ENCODE measurements around the gene HSPD1. TPM values are rescaled to one million over a fixed set of nuclear protein-coding genes. Genes with fewer than 3 reads are reported as not detected.

The HSPD1 gene
- total RNA-seq, 1 donor from 2014 or later, result 252 TPM

GRCh38 chr2:197455428-197455827, 44.2 kb downstream of the HSPD1 start:
- ChIA-PET POLR2A (interaction anchor here (1.3 to 7.5 kb wide), 2 partner anchors 20 to 45 kb away, joined by 4 to 146 read pairs; partner anchors contain the start of genes HSPD1, HSPE1 and SF3B1), CTCF (no interaction called here)
- ATAC-seq (ENCODE audit: low read depth) (no peak), DNase-seq (no peak)
- Mint-ChIP-seq H3K27me3 (no peaks in the 10 kb centered on the region), H3K9me3 (no peaks in the 10 kb centered on the region), H3K27ac (no peak overlapping the region), H3K36me3 (ENCODE audit: low read depth) (peaks cover 30% of the 10 kb centered on the region), H3K4me1 (peaks cover 47% of the 10 kb centered on the region), H3K4me3 (peak overlapping the region; percentile 11)
- TF ChIP-seq, protein P1, sequence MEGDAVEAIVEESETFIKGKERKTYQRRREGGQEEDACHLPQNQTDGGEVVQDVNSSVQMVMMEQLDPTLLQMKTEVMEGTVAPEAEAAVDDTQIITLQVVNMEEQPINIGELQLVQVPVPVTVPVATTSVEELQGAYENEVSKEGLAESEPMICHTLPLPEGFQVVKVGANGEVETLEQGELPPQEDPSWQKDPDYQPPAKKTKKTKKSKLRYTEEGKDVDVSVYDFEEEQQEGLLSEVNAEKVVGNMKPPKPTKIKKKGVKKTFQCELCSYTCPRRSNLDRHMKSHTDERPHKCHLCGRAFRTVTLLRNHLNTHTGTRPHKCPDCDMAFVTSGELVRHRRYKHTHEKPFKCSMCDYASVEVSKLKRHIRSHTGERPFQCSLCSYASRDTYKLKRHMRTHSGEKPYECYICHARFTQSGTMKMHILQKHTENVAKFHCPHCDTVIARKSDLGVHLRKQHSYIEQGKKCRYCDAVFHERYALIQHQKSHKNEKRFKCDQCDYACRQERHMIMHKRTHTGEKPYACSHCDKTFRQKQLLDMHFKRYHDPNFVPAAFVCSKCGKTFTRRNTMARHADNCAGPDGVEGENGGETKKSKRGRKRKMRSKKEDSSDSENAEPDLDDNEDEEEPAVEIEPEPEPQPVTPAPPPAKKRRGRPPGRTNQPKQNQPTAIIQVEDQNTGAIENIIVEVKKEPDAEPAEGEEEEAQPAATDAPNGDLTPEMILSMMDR (IDR thresholded peaks at IDR 0.05), result no peak
- intact Hi-C loops (cut with micrococcal nuclease), result loop anchor here (10.0 kb wide), 1 partner anchor 1801 kb away; the partner anchor contains the start of gene SLC39A10

- Mint-ChIP-seq H3K27ac (no peak overlapping the region), H3K27me3 (no peaks in the 10 kb centered on the region), H3K36me3 (ENCODE audit: low read depth) (peaks cover 26% of the 10 kb centered on the region), H3K9me3 (no peaks in the 10 kb centered on the region), H3K4me1 (peaks cover 47% of the 10 kb centered on the region), H3K4me3 (peak overlapping the region; percentile 91)
- no peak for DNase-seq
- ATAC-seq (ENCODE audit: low read depth), result no peak
- intact Hi-C loops (cut with micrococcal nuclease), result loop anchor here (5.0 to 10.0 kb wide), 2 partner anchors 303 to 1800 kb away; partner anchors contain the start of gene SLC39A10
- ChIA-PET POLR2A (interaction anchor here (7.5 kb wide), 1 partner anchor 20 kb away, joined by 146 read pairs; the partner anchor contains the start of gene SF3B1), CTCF (no interaction called here)
- TF ChIP-seq, protein P1 (IDR thresholded peaks at IDR 0.05), result no peak
Observed at GRCh38 chr2:197454923-197455322, 44.7 kb downstream of the HSPD1 start.

DNA sequence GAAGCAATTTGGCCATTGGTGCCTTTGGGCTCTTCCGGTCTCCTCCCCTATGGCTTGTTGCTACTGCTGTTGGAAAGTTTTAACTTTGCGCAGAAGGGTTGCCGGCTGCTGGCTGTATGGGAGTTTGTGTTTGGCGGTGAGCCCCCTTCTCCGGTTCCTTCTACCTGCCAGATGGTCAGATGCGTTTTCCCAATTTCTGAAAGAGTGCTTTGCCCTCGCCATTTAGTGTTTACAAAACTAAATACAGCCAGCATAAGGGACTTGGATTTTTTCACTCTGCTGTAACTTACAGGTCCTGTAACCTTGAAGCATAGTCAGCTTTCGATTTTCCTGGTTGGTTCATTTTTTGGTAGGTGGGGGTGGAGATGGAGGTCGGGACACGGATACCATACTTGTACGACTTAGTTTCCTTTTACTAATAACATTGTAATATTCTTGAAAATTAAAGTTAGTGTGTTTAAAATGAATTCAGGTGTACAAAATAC, 45.7 kb downstream of the HSPD1 start:
- DNase-seq (no peak), ATAC-seq (ENCODE audit: low read depth) (peak; percentile 29)
- Mint-ChIP-seq H3K4me1 (peaks cover 45% of the 10 kb centered on the region), H3K27me3 (no peaks in the 10 kb centered on the region), H3K9me3 (no peaks in the 10 kb centered on the region), H3K36me3 (ENCODE audit: low read depth) (peaks cover 17% of the 10 kb centered on the region), H3K4me3 (peak overlapping the region; percentile 91), H3K27ac (peak overlapping the region; percentile 94)
- TF ChIP-seq, protein P1 (IDR thresholded peaks at IDR 0.05), result no peak
- intact Hi-C loops (cut with micrococcal nuclease), result loop anchor here (1.0 to 10.0 kb wide), 10 partner anchors 19 to 1799 kb away; partner anchors contain the start of genes CCDC150, GTF3C3, HSPE1 and MARS2
- ChIA-PET CTCF (no interaction called here), POLR2A (interaction anchor here (1.1 to 7.5 kb wide), 7 partner anchors 13 to 655 kb away, joined by 3 to 146 read pairs (median 6); partner anchors contain the start of genes GTF3C3, HSPD1, HSPE1 and MARS2)

DNA sequence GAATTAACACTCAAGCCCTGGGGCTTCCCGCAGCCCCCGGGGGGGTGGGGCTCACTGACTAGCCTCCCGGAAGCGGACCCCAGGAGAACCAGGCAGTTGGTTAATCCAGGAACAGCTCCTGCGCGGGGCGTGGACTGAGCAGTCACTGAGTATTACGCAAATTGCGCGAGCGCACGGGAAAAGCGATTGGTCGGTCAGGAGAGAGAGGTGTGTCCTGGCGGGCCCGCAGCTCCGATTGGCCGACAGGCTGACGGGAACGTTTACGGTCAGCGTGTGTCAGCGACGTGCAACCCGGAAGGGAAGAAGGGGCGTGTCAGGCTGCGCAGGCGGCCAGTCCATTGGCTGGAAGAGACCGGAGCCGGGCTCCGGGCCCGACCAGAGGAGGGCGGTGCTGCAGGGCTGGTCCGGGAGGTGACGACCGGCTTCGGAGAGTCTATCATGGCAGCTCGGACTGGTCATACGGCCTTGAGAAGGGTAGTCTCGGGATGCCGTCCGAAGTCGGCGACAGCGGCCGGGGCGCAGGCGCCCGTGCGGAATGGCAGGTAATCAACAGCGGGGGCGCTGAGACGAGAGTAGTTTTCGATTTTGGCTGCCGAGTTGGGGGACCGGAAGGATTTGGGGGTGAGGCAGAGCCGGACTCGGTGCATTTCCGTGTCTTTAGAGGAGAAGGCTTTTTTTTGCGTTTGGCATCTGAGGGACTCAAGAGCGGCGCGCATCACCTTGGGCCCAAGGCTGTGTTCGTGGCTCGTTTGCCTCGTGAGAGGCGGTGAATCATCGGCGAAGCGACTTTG, 46.3 kb downstream of the HSPD1 start, which contains the start of gene COQ10B:
TSS of gene COQ10B (plus strand) at position 430 of the 791 bp plus-strand sequence. CDS start at position 439, 9 bp downstream.
- Mint-ChIP-seq H3K4me3 (peak within 1 kb of the TSS; percentile 91), H3K9me3 (no peaks in the 10 kb centered on the region), H3K27me3 (no peaks in the 10 kb centered on the region), H3K27ac (peak within 1 kb of the TSS; percentile 94), H3K4me1 (peaks cover 45% of the 10 kb centered on the region), H3K36me3 (ENCODE audit: low read depth) (peaks cover 14% of the 10 kb centered on the region)
- ATAC-seq (ENCODE audit: low read depth) (peak; percentile 88), DNase-seq (peak; percentile 91)
- CTCF ChIA-PET, result interaction anchor here (1.0 kb wide), 1 partner anchor 19 kb away, joined by 3 read pairs; the partner anchor contains the start of gene SF3B1
- POLR2A ChIA-PET, result interaction anchor here (0.7 to 7.5 kb wide), 14 partner anchors 12 to 1163 kb away, joined by 3 to 146 read pairs (median 4); partner anchors contain the start of genes GTF3C3, HSPD1, HSPE1 and MARS2
- TF ChIP-seq, protein P1 (IDR thresholded peaks at IDR 0.05), result no peak
- intact Hi-C loops (cut with micrococcal nuclease), result loop anchor here (1.0 to 10.0 kb wide), 10 partner anchors 18 to 1799 kb away; partner anchors contain the start of genes CCDC150, GTF3C3, HSPE1 and MARS2

Measured in activated B cell treated with CpG ODN at 0.5 μM for 24 hours (primary cell).